Measurements from ENCODE around the gene CFAP157. TPM values are rescaled to one million over a fixed set of nuclear protein-coding genes. Genes with fewer than 3 reads are reported as not detected.

CFAP157 gene
- total and polyA plus RNA-seq, 2 donors (not counting 1 experiment from before 2014, with no cell fraction given): under 0.01 TPM; not detected in 1

GRCh38 chr9:127724012-127724411 lies 17.2 kb downstream of the CFAP157 start:
- no peaks in the 10 kb centered on the region for H3K27me3 ChIP-seq (ENCODE audit: control insufficient read depth, insufficient read depth, low read length)
- no peak for DNase-seq (ENCODE audit: low read depth in 2 of 2)
- H3K4me2 ChIP-seq (ENCODE audit: extremely low read depth, insufficient read depth, low read length): no peak overlapping the region
- no peaks in the 10 kb centered on the region for H3K36me3 ChIP-seq (ENCODE audit: control insufficient read depth, insufficient read depth, low read length)
- no peaks in the 10 kb centered on the region for H4K20me1 ChIP-seq (ENCODE audit: control insufficient read depth, extremely low read depth, insufficient read depth, low read length)
- H3K9ac ChIP-seq (ENCODE audit: insufficient read depth, low read length): no peak overlapping the region
- H3K4me3 ChIP-seq (replicated peaks in 1 of 4; ENCODE audit: control extremely low read depth in 1 of 4, insufficient read depth in 1 of 4, low read depth in 3 of 4, low read length in 4 of 4): no peak overlapping the region
- H2AFZ ChIP-seq (ENCODE audit: low read length): no peak overlapping the region
- TF ChIP-seq, protein P1, sequence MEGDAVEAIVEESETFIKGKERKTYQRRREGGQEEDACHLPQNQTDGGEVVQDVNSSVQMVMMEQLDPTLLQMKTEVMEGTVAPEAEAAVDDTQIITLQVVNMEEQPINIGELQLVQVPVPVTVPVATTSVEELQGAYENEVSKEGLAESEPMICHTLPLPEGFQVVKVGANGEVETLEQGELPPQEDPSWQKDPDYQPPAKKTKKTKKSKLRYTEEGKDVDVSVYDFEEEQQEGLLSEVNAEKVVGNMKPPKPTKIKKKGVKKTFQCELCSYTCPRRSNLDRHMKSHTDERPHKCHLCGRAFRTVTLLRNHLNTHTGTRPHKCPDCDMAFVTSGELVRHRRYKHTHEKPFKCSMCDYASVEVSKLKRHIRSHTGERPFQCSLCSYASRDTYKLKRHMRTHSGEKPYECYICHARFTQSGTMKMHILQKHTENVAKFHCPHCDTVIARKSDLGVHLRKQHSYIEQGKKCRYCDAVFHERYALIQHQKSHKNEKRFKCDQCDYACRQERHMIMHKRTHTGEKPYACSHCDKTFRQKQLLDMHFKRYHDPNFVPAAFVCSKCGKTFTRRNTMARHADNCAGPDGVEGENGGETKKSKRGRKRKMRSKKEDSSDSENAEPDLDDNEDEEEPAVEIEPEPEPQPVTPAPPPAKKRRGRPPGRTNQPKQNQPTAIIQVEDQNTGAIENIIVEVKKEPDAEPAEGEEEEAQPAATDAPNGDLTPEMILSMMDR (conservative IDR thresholded peaks at IDR 0.05 in 1 of 2, IDR thresholded peaks at IDR 0.05 in 1 of 2; ENCODE audit: low read depth in 1 of 2, low read length in 2 of 2): no peak
- no peak for TF ChIP-seq EZH2 (IDR thresholded peaks at IDR 0.05; ENCODE audit: low read length, missing control alignments)
- H3K9me3 ChIP-seq (ENCODE audit: control insufficient read depth, insufficient read depth, low read depth, low read length): no peaks in the 10 kb centered on the region
- H3K27ac ChIP-seq (ENCODE audit: insufficient read depth, low read length): no peak overlapping the region
- H3K4me1 ChIP-seq (ENCODE audit: control insufficient read depth, extremely low read depth, insufficient read depth, low read length): peaks cover 12% of the 10 kb centered on the region
- H3K79me2 ChIP-seq (ENCODE audit: control insufficient read depth, insufficient read depth, low read length): no peaks in the 10 kb centered on the region

- Histone ChIP-seq H3K4me3 (replicated peaks in 1 of 4; ENCODE audit: control extremely low read depth in 1 of 4, insufficient read depth in 1 of 4, low read depth in 3 of 4, low read length in 4 of 4) (no peak overlapping the region), H3K4me1 (ENCODE audit: control insufficient read depth, extremely low read depth, insufficient read depth, low read length) (peaks cover 12% of the 10 kb centered on the region), H3K36me3 (ENCODE audit: control insufficient read depth, insufficient read depth, low read length) (peaks cover 2% of the 10 kb centered on the region), H3K79me2 (ENCODE audit: control insufficient read depth, insufficient read depth, low read length) (no peaks in the 10 kb centered on the region), H3K9ac (ENCODE audit: insufficient read depth, low read length) (no peak overlapping the region), H3K27me3 (ENCODE audit: control insufficient read depth, insufficient read depth, low read length) (no peaks in the 10 kb centered on the region), H3K9me3 (ENCODE audit: control insufficient read depth, insufficient read depth, low read depth, low read length) (no peaks in the 10 kb centered on the region), H4K20me1 (ENCODE audit: control insufficient read depth, extremely low read depth, insufficient read depth, low read length) (no peaks in the 10 kb centered on the region), H2AFZ (ENCODE audit: low read length) (no peak overlapping the region), H3K27ac (ENCODE audit: insufficient read depth, low read length) (no peak overlapping the region), H3K4me2 (ENCODE audit: extremely low read depth, insufficient read depth, low read length) (no peak overlapping the region)
- no peak for DNase-seq (ENCODE audit: low read depth in 2 of 2)
- no peak for TF ChIP-seq EZH2 (IDR thresholded peaks at IDR 0.05; ENCODE audit: low read length, missing control alignments)
- TF ChIP-seq, protein P1 (conservative IDR thresholded peaks at IDR 0.05 in 1 of 2, IDR thresholded peaks at IDR 0.05 in 1 of 2; ENCODE audit: low read depth in 1 of 2, low read length in 2 of 2): no peak
These were observed 20.1 kb downstream of the CFAP157 start for GRCh38 chr9:127726871-127727270.

- Histone ChIP-seq H3K4me3 (replicated peaks in 1 of 4; ENCODE audit: control extremely low read depth in 1 of 4, insufficient read depth in 1 of 4, low read depth in 3 of 4, low read length in 4 of 4) (no peak overlapping the region), H3K4me1 (ENCODE audit: control insufficient read depth, extremely low read depth, insufficient read depth, low read length) (peaks cover 5% of the 10 kb centered on the region), H4K20me1 (ENCODE audit: control insufficient read depth, extremely low read depth, insufficient read depth, low read length) (no peaks in the 10 kb centered on the region), H3K9me3 (ENCODE audit: control insufficient read depth, insufficient read depth, low read depth, low read length) (no peaks in the 10 kb centered on the region), H3K79me2 (ENCODE audit: control insufficient read depth, insufficient read depth, low read length) (no peaks in the 10 kb centered on the region), H3K4me2 (ENCODE audit: extremely low read depth, insufficient read depth, low read length) (no peak overlapping the region), H3K27me3 (ENCODE audit: control insufficient read depth, insufficient read depth, low read length) (no peaks in the 10 kb centered on the region), H2AFZ (ENCODE audit: low read length) (no peak overlapping the region), H3K27ac (ENCODE audit: insufficient read depth, low read length) (no peak overlapping the region), H3K9ac (ENCODE audit: insufficient read depth, low read length) (no peak overlapping the region), H3K36me3 (ENCODE audit: control insufficient read depth, insufficient read depth, low read length) (peaks cover 3% of the 10 kb centered on the region)
- DNase-seq (ENCODE audit: low read depth in 2 of 2): no peak
- no peak for TF ChIP-seq EZH2 (IDR thresholded peaks at IDR 0.05; ENCODE audit: low read length, missing control alignments)
- TF ChIP-seq, protein P1 (conservative IDR thresholded peaks at IDR 0.05 in 1 of 2, IDR thresholded peaks at IDR 0.05 in 1 of 2; ENCODE audit: low read depth in 1 of 2, low read length in 2 of 2): no peak
These were observed 22.0 kb downstream of the CFAP157 start for GRCh38 chr9:127728808-127729207.

Data from fibroblast of lung (primary cell).